ENCODE measurements around the gene HELZ.
"Not testable (repeated sequence)": the region's sequence is repeated elsewhere in the genome, so short reads cannot be mapped to it uniquely, and the experiment has no call there.

HELZ gene

GRCh38 chr17:67229109-67229955 lies 15.7 kb downstream of the HELZ start:
- DNase-seq (ENCODE audit: low spot score), result no peak

GRCh38 chr17:67227488-67227887 lies 17.5 kb downstream of the HELZ start:
- DNase-seq (ENCODE audit: low spot score), result no peak

DNA sequence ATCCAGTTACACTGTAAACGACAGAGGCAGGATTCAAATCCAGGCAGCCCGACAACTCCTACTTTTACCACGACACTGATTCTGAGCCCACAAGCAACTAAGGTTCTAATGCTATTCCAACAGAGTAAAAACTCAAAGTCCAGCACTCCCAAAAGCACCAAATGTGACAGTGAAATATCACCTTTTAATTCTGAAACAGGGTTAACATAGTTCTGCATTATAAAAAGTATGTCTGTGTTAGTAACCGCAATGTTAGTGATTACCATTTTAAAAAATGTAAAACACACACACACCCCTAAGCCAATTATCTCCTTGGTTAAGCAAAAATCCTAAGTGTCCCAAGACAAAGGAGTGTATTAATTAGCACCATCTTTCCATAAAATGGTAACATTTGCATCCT lies 19.7 kb downstream of the HELZ start:
- no peak for DNase-seq (ENCODE audit: low spot score)

- no peak for DNase-seq (ENCODE audit: low spot score)
Observed at GRCh38 chr17:67224736-67225135, 20.3 kb downstream of the HELZ start.

GRCh38 chr17:67223924-67224323 lies 21.1 kb downstream of the HELZ start:
- DNase-seq (ENCODE audit: low spot score), result peak; percentile 24

- peak; percentile 41 for DNase-seq (ENCODE audit: low spot score)
Observed at GRCh38 chr17:67221062-67221998, 23.7 kb downstream of the HELZ start.

DNA sequence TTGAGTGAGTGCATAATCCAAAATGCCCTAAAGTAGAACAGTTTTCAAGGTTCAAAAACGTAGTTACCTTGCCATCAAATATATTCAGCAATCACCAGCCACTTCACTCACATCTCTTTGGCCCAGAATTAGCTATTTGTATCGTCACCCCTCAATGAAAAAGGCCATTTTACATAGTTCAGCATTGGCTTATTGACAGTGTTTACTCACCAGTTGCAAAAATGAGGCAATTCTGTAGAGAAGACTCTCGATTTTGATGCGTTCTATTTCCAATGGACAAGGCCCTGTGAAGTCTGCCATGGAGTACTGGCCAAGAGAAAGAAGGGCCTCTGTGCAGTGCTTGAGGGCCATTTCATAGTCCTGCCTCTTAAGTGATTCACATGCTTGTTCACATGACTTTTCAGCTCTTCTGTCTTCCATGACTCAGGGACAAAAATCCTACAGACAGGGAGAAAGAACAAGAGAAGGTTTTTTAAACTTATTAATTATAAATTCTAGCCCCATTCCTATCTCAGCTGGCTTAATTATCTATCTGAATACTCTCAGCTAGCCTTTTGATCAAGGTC lies 26.5 kb downstream of the HELZ start:
- DNase-seq (ENCODE audit: low spot score), result no peak

DNA sequence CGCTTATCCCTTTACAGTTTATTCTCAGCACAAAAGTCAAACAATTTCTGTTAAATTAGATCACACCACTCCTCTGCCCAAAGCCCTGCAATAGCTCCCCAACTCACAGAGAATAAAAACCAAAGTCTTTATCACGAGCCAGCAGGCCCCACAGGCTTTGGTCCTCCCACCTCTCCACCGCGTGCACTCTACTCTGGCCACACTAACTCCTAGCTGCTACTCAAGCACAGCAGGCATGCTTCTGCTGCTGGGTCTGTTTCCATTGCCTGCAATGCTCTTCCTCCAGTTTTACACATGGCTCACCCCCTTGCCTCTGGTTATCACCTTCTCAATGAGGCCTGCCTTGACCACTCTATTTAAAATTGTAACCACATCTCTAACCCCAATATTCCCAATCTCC lies 27.6 kb downstream of the HELZ start:
- DNase-seq (ENCODE audit: low spot score), result no peak

- DNase-seq (ENCODE audit: low spot score), result no peak
Observed at GRCh38 chr17:67216578-67217320, 28.2 kb downstream of the HELZ start.

DNA sequence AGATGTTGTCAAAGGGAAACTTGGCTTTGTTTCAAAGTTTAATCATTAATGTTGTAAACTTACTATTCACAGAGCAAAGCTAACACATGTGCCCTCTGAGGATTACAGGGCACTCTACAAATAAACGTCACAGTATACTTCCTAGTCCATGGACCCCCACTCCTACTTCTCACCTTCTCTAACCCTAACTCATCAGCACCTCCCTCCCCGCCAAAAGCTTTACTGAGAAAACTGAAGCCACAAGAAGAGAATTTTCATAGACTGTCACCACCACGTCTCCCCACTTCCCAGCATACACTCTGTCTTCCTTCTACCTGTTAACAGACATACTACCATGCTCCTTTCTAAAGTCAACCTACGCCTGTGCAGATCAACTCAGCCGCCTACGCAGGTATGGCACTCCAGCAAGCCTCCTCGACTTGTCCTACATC lies 29.0 kb downstream of the HELZ start:
- no peak for DNase-seq (ENCODE audit: low spot score)

GRCh38 chr17:67212714-67213417 lies 32.1 kb downstream of the HELZ start:
- no peak for DNase-seq (ENCODE audit: low spot score)

DNA sequence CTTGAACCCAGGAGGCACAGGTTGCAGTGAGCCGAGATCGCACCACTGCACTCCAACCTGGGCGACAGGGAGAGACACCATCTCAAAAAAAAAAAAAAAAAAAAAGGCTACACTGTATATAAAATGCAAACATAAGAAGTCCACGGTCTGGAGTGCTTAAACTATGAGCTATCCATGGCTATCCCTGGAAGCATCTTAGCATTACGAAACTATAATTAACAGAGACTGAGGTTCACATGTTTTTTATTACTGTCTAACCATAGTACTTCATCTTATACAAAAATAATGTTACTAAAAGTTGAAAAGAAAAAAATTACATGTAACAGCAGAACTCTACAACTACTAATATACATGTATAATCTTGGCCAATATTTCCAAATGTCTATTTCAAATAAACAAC lies 32.8 kb downstream of the HELZ start:
- no peak for DNase-seq (ENCODE audit: low spot score)

GRCh38 chr17:67211742-67212141 lies 33.3 kb downstream of the HELZ start:
- no peak for DNase-seq (ENCODE audit: low spot score)

- DNase-seq (ENCODE audit: low spot score), result no peak
Observed at GRCh38 chr17:67210915-67211314, 34.1 kb downstream of the HELZ start.

DNA sequence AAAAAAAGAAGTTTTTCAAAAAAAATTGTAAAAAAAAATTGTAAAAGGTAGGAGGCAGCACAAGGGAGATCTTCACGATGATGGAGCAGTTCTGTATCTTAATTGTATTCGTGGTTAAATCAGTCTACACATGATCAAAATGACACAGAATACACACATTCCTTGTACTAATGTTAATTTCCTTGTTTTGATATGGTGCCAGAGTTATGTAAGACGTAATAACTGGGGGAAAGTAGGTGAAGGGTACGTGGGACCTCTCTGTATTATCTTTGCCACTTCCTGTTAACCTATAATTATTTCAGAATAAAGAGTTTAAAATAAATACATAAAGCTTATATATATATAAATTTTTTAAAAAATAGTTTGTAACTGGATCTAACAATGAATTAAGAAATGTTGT lies 36.8 kb downstream of the HELZ start:
- no peak for DNase-seq (ENCODE audit: low spot score)

DNA sequence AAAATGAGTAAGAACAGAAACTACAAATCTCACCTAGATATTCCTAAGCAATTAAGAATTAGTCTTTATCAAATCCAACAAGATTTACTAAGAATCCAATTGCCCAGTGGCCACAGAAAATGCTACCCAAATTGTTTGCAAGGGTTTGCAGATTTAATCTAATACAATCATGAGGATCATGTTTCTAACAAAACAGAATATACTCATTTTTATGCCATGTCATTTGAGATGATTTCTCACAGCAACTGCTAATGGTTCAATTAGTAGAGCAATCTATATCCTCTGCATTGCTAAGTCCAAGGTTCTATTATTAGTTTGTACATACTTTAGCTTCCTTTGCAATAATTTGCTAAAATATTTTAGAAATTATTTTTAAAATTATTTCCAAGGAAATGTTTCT lies 41.2 kb downstream of the HELZ start:
- no peak for DNase-seq (ENCODE audit: low spot score)

DNA sequence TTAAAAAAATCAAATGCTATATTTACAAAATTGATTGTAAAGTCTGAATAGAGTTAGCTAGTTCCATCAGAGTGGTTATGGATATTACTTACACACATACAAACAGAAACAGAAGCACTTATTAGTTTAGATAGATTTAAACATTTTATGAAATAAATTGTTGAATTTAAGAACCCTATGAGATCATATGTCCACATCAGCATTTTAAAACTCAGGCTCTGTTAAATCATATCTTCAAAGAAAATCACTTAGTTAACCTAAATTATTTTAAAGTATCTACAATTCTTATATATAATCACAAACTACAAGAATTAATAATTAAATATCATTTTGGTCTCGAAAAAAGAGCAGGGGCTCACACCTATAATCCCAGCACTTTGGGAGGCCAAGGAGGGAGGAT lies 42.5 kb downstream of the HELZ start:
- no peak for DNase-seq (ENCODE audit: low spot score)

DNA sequence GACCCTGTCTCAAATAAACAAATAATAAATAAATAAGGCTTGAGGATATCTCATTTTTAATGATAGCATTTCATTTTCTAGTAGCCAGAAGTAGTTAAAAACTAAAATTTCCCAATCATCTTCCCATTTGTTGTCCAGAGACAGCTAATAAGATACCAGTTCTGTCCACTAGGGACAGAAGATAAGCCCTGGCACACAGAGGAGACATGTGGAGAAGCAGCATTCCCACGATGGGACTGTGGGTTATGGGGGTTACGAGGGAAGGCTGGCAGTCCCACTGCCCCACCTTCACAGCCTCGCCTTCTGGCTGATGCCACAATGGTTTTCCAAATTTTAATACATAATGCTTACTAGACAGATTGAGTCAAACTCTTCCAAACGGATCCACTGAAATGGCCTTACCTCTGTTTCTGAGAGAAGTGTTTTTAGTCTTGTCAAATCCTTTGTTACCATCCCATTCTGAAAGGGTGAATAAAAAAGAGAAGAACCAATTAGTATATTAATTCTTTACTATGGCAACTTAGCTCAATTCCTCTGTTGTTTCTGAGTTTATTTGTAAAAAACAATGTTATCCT lies 44.2 kb downstream of the HELZ start:
- peak; percentile 46 for DNase-seq (ENCODE audit: low spot score)

- no peak for DNase-seq (ENCODE audit: low spot score)
Observed at GRCh38 chr17:67198131-67198530, 46.9 kb downstream of the HELZ start.

DNA sequence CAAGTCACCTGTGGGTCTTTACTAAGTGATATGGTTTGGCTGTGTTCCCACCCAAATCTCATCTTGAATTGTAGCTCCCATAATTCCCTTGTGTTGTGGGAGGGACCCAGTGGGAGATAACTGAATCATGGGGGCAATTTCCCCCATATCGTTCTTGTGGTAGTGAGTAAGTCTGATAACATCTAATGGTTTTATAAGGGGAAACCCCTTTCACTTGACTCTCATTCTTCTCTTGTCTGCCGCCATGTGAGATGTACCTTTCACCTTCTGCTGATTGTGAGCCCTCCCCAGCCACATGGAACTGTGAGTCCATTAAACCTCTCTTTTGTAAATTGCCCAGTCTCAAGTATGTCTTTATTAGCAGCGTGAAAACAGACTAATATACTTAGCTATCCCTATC lies 48.0 kb downstream of the HELZ start:
- DNase-seq (ENCODE audit: low spot score), result not testable (repeated sequence)

GRCh38 chr17:67196422-67196821 lies 48.6 kb downstream of the HELZ start:
- no peak for DNase-seq (ENCODE audit: low spot score)

Data from iPS-NIHi11 (cell line).